Mesothelial cell of epicardium (in vitro differentiated cells): ENCODE data around the gene DHODH. TPM values are rescaled to one million over a fixed set of nuclear protein-coding genes. Genes with fewer than 3 reads are reported as not detected.
"Not testable (repeated sequence)": the region's sequence is repeated elsewhere in the genome, so short reads cannot be mapped to it uniquely, and the experiment has no call there.

Experiments
- DNase-seq, 2 experiments: peaks; one replicate each; pipeline ENCODE4 v3.0.0; 2021; ENCODE audit warnings: low spot score in 2 of 2; ENCODE audit not compliant: unreplicated experiment in 2 of 2
- H3K27ac Mint-ChIP-seq: 2 replicates; pipeline ENCODE4 v1.8.0; 2021; ENCODE audit warnings: mixed read lengths
- H3K27me3 Mint-ChIP-seq: 2 replicates; pipeline ENCODE4 v1.8.0; 2021; ENCODE audit warnings: low read depth, mixed read lengths
- H3K36me3 Mint-ChIP-seq: 2 replicates; pipeline ENCODE4 v1.8.0; 2021; ENCODE audit warnings: mixed read lengths
- H3K4me1 Mint-ChIP-seq: 2 replicates; pipeline ENCODE4 v1.8.0; 2021; ENCODE audit warnings: mixed read lengths
- H3K4me3 Mint-ChIP-seq: 2 replicates; pipeline ENCODE4 v1.8.0; 2021; ENCODE audit warnings: mild to moderate bottlenecking, moderate library complexity, mixed read lengths
- H3K9me3 Mint-ChIP-seq: 2 replicates; pipeline ENCODE4 v1.8.0; 2021; ENCODE audit warnings: mixed read lengths
- CTCF ChIP-seq: fragments of 200-600 bp; sonication (generic); IDR thresholded peaks from one replicate; pipeline ENCODE4 v1.5.0; 2021; ENCODE audit warnings: antibody characterized with exemption; ENCODE audit not compliant: unreplicated experiment
- total RNA-seq: library from RNA; stranded (reverse); gene quantifications from 3 replicates; pipeline ENCODE4 v1.2.1, GENCODE V29; 2021

DHODH gene
- total RNA-seq, 1 donor from 2014 or later, result 11.7 TPM

- peaks cover 3% of the 10 kb centered on the region for H3K9me3 Mint-ChIP-seq
- TF ChIP-seq CTCF, result no peak
- H3K36me3 Mint-ChIP-seq, result no peaks in the 10 kb centered on the region
- no peak overlapping the region for H3K27ac Mint-ChIP-seq
- DNase-seq, result no peak
- no peaks in the 10 kb centered on the region for H3K4me1 Mint-ChIP-seq
- H3K4me3 Mint-ChIP-seq, result no peak overlapping the region
- peaks cover 24% of the 10 kb centered on the region for H3K27me3 Mint-ChIP-seq
These were observed 23.1 kb upstream of the DHODH start for GRCh38 chr16:71985262-71985974.

GRCh38 chr16:71986131-71986530 lies 22.4 kb upstream of the DHODH start:
- H3K27me3 Mint-ChIP-seq, result peaks cover 25% of the 10 kb centered on the region
- no peaks in the 10 kb centered on the region for H3K36me3 Mint-ChIP-seq
- DNase-seq, result no peak
- no peak overlapping the region for H3K4me3 Mint-ChIP-seq
- no peaks in the 10 kb centered on the region for H3K4me1 Mint-ChIP-seq
- H3K27ac Mint-ChIP-seq, result no peak overlapping the region
- no peak for TF ChIP-seq CTCF
- H3K9me3 Mint-ChIP-seq, result no peaks in the 10 kb centered on the region

GRCh38 chr16:71995038-71995437 lies 13.5 kb upstream of the DHODH start:
- DNase-seq, result no peak
- no peak overlapping the region for H3K4me3 Mint-ChIP-seq
- H3K36me3 Mint-ChIP-seq, result no peaks in the 10 kb centered on the region
- peaks cover 53% of the 10 kb centered on the region for H3K27me3 Mint-ChIP-seq
- TF ChIP-seq CTCF, result no peak
- no peaks in the 10 kb centered on the region for H3K9me3 Mint-ChIP-seq
- no peaks in the 10 kb centered on the region for H3K4me1 Mint-ChIP-seq
- H3K27ac Mint-ChIP-seq, result no peak overlapping the region

GRCh38 chr16:71997578-71997977 lies 11.0 kb upstream of the DHODH start:
- H3K4me3 Mint-ChIP-seq, H3K36me3 Mint-ChIP-seq, H3K27ac Mint-ChIP-seq, H3K4me1 Mint-ChIP-seq, DNase-seq, H3K9me3 Mint-ChIP-seq: not testable (repeated sequence)
- H3K27me3 Mint-ChIP-seq, result peaks cover 41% of the 10 kb centered on the region

GRCh38 chr16:72001180-72001874 lies 7.2 kb upstream of the DHODH start:
- Mint-ChIP-seq H3K27me3 (peaks cover 53% of the 10 kb centered on the region), H3K4me1 (no peaks in the 10 kb centered on the region), H3K4me3 (no peak overlapping the region), H3K36me3 (no peaks in the 10 kb centered on the region), H3K27ac (no peak overlapping the region), H3K9me3 (no peaks in the 10 kb centered on the region)
- no peak for TF ChIP-seq CTCF
- no peak for DNase-seq

- H3K27me3 Mint-ChIP-seq, result peaks cover 47% of the 10 kb centered on the region
These were observed 5.9 kb upstream of the DHODH start for GRCh38 chr16:72002619-72003018.

GRCh38 chr16:72008065-72008423 lies 500 bp upstream of the DHODH start:
- not testable (repeated sequence) for H3K36me3 Mint-ChIP-seq, H3K27ac Mint-ChIP-seq, DNase-seq, H3K4me1 Mint-ChIP-seq, H3K9me3 Mint-ChIP-seq
- Mint-ChIP-seq H3K27me3 (peaks cover 30% of the 10 kb centered on the region), H3K4me3 (peak overlapping the region; percentile 97)

More at GRCh38 chr16:72002619-72003018, 5.9 kb upstream of the DHODH start:
- Mint-ChIP-seq H3K27ac (no peak overlapping the region), H3K36me3 (no peaks in the 10 kb centered on the region), H3K4me1 (no peaks in the 10 kb centered on the region), H3K9me3 (no peaks in the 10 kb centered on the region), H3K4me3 (no peak overlapping the region)
- no peak for TF ChIP-seq CTCF
- DNase-seq, result no peak
